ENCODE data around the gene CYP2W1.

CYP2W1 gene

GRCh38 chr7:1016577-1017531 lies 33.9 kb downstream of the CYP2W1 start:
- no peak for DNase-seq

GRCh38 chr7:1017586-1018333 lies 34.8 kb downstream of the CYP2W1 start:
- no peak for DNase-seq

- DNase-seq: no peak
Measured at GRCh38 chr7:1018334-1018695, 35.3 kb downstream of the CYP2W1 start.

- no peak for DNase-seq
Measured at GRCh38 chr7:1019255-1019785, 36.3 kb downstream of the CYP2W1 start.

GRCh38 chr7:1019789-1020610 lies 37.0 kb downstream of the CYP2W1 start:
- DNase-seq: no peak

- DNase-seq: no peak
Measured at GRCh38 chr7:1020849-1021251, 37.9 kb downstream of the CYP2W1 start.

GRCh38 chr7:1021366-1021765 lies 38.4 kb downstream of the CYP2W1 start:
- DNase-seq: no peak

GRCh38 chr7:1021931-1022330 lies 39.0 kb downstream of the CYP2W1 start:
- no peak for DNase-seq

GRCh38 chr7:1022356-1022755 lies 39.4 kb downstream of the CYP2W1 start:
- no peak for DNase-seq

- DNase-seq: no peak
Measured at GRCh38 chr7:1022801-1023465, 40.0 kb downstream of the CYP2W1 start.

GRCh38 chr7:1024331-1024841 lies 41.4 kb downstream of the CYP2W1 start:
- DNase-seq: no peak

GRCh38 chr7:1024876-1025742 lies 42.1 kb downstream of the CYP2W1 start:
- DNase-seq: no peak

- no peak for DNase-seq
Measured at GRCh38 chr7:1025743-1026581, 43.0 kb downstream of the CYP2W1 start.

GRCh38 chr7:1026721-1027161 lies 43.8 kb downstream of the CYP2W1 start:
- no peak for DNase-seq

GRCh38 chr7:1027242-1028043 lies 44.5 kb downstream of the CYP2W1 start:
- no peak for DNase-seq

GRCh38 chr7:1028044-1028770 lies 45.2 kb downstream of the CYP2W1 start:
- peak; percentile 73 for DNase-seq

GRCh38 chr7:1028775-1029636 lies 46.0 kb downstream of the CYP2W1 start:
- DNase-seq: peak; percentile 49
